Keratinocyte (primary cell): ENCODE measurements around the gene NEAT1. TPM values are rescaled to one million over a fixed set of nuclear protein-coding genes. Genes with fewer than 3 reads are reported as not detected.

Experiments
- DNase-seq: peaks from one replicate; pipeline ENCODE4 v3.0.0-alpha.2; 2011; ENCODE audit warnings: low read depth, missing footprints, low spot score
- FAIRE-seq: peaks from 2 replicates; lab custom pipeline; 2011; peaks lifted over from hg19 to GRCh38; lab: Jason Lieb, UNC
- H2AFZ ChIP-seq: 2 replicates; pipeline ENCODE4 v1.6.0; 2012; ENCODE audit warnings: low read length, control low read depth, inconsistent platforms; ENCODE audit not compliant: control insufficient read depth
- H3K27ac ChIP-seq: 2 replicates; pipeline ENCODE4 v1.5.1; 2011; ENCODE audit warnings: low read length; ENCODE audit not compliant: control insufficient read depth, insufficient read depth
- H3K27me3 ChIP-seq: 3 replicates; pipeline ENCODE4 v1.6.0; 2011; ENCODE audit warnings: low read length; ENCODE audit not compliant: control insufficient read depth, insufficient read depth; ENCODE audit errors: extremely low read depth
- H3K36me3 ChIP-seq, 2 experiments: 2 replicates in 1 of 2; 3 replicates in 1 of 2; pipeline ENCODE4 v1.5.1; 2011; ENCODE audit warnings: low read length in 2 of 2, mild to moderate bottlenecking in 1 of 2; ENCODE audit not compliant: control insufficient read depth in 2 of 2, insufficient read depth in 2 of 2; ENCODE audit errors: extremely low read depth in 1 of 2
- H3K4me1 ChIP-seq: 3 replicates; pipeline ENCODE4 v1.5.1; 2011; ENCODE audit warnings: low read length; ENCODE audit not compliant: control insufficient read depth, insufficient read depth; ENCODE audit errors: extremely low read depth
- H3K4me2 ChIP-seq: 3 replicates; pipeline ENCODE4 v1.6.0; 2011; ENCODE audit warnings: low read depth, low read length; ENCODE audit not compliant: control insufficient read depth, insufficient read depth; ENCODE audit errors: extremely low read depth
- H3K4me3 ChIP-seq, 3 experiments: fragments of 200-600 bp in 1 of 3; sonication (generic) in 1 of 3; 2 replicates in 2 of 3; 3 replicates in 1 of 3; pipeline ENCODE4 v1.5.1; 2011 to 2016; ENCODE audit warnings: low read length in 3 of 3, mild to moderate bottlenecking in 3 of 3, control low read depth in 2 of 3, inconsistent platforms in 1 of 3, low read depth in 1 of 3, mixed read lengths in 1 of 3, mixed run types in 1 of 3, moderate library complexity in 1 of 3; ENCODE audit not compliant: control insufficient read depth in 2 of 3, insufficient read depth in 2 of 3; ENCODE audit errors: extremely low read depth in 1 of 3
- H3K79me2 ChIP-seq: 2 replicates; pipeline ENCODE4 v1.6.0; 2012; ENCODE audit warnings: low read length; ENCODE audit not compliant: control insufficient read depth, insufficient read depth
- H3K9ac ChIP-seq: 3 replicates; pipeline ENCODE4 v1.6.0; 2011; ENCODE audit warnings: low read length; ENCODE audit not compliant: control insufficient read depth, insufficient read depth; ENCODE audit errors: extremely low read depth
- H3K9me1 ChIP-seq: 3 replicates; pipeline ENCODE4 v1.6.0; 2011; ENCODE audit warnings: low read length; ENCODE audit not compliant: control insufficient read depth, insufficient read depth; ENCODE audit errors: extremely low read depth
- H3K9me3 ChIP-seq: 2 replicates; pipeline ENCODE4 v1.5.1; 2012; ENCODE audit warnings: low read depth, low read length; ENCODE audit not compliant: control insufficient read depth
- H4K20me1 ChIP-seq: 3 replicates; pipeline ENCODE4 v1.6.0; 2011; ENCODE audit warnings: low read length; ENCODE audit not compliant: control insufficient read depth, insufficient read depth; ENCODE audit errors: extremely low read depth
- CTCF ChIP-seq, 3 experiments: IDR thresholded peaks in 1 of 3; conservative IDR thresholded peaks in 1 of 3; optimal IDR thresholded peaks in 1 of 3; 2 replicates in 2 of 3; 3 replicates in 1 of 3; pipeline versions ENCODE3 to v1.5.1; 2011; ENCODE audit warnings: low read length in 3 of 3, mild to moderate bottlenecking in 3 of 3, moderate library complexity in 2 of 3, control low read depth in 1 of 3, inconsistent platforms in 1 of 3; ENCODE audit not compliant: insufficient read depth in 2 of 3; ENCODE audit errors: extremely low read depth in 1 of 3
- EZH2 ChIP-seq: IDR thresholded peaks from one replicate; pipeline ENCODE4 v1.6.1; 2012; ENCODE audit warnings: inconsistent platforms, mild to moderate bottlenecking, low read length, moderate library complexity
- dilution Hi-C: fragments of 300-500 bp; cut with MboI; formaldehyde crosslinking; loops from one replicate; pipeline ENCODE4 v1.7.0; 2020; ENCODE audit warnings: low sequenced_read_pairs; ENCODE audit not compliant: extremely low pct_ligation_motif_present
- polyA plus RNA-seq, 5 experiments: library from polyadenylated mRNA; depleted of rRNA in 3 of 5; stranded (reverse) in 3 of 5; stranded (forward) in 1 of 5; unstranded in 1 of 5; fragments of >200 nt; gene quantifications; 1 replicate in 1 of 5; 2 replicates in 3 of 5; 3 replicates in 1 of 5; pipeline versions ENCODE4 v1.2.1 to v1.2.3, GENCODE V29; 2011 to 2012; ENCODE audit warnings: missing spikeins in 2 of 5, low read depth in 1 of 5, low replicate concordance in 1 of 5

Gene NEAT1
- polyA plus RNA-seq, 1 donor (not counting 4 experiments of a cell fraction or from before 2014, with no cell fraction given): 270 TPM

- Histone ChIP-seq H3K4me2 (no peak overlapping the region), H3K27me3 (no peaks in the 10 kb centered on the region), H3K9me3 (no peaks in the 10 kb centered on the region), H3K4me3 (no peak overlapping the region), H3K27ac (no peak overlapping the region), H3K36me3 (no peaks in the 10 kb centered on the region), H3K4me1 (no peaks in the 10 kb centered on the region), H3K9ac (no peak overlapping the region), H3K79me2 (no peaks in the 10 kb centered on the region), H4K20me1 (no peaks in the 10 kb centered on the region), H2AFZ (no peak overlapping the region), H3K9me1 (no peaks in the 10 kb centered on the region)
- no peak for DNase-seq
- peak; percentile 43 for FAIRE-seq
- dilution Hi-C loops: no loop called here
- TF ChIP-seq EZH2: no peak
- no peak for TF ChIP-seq CTCF (optimal IDR thresholded peaks at IDR 0.05 in 1 of 3, IDR thresholded peaks at IDR 0.05 in 1 of 3, conservative IDR thresholded peaks at IDR 0.05 in 1 of 3; ENCODE audit: extremely low read depth in 1 of 3, insufficient read depth in 2 of 3, low read length in 3 of 3)
Observed at GRCh38 chr11:65375012-65375411, 47.6 kb upstream of the NEAT1 start.

- no peak overlapping the region for H3K27ac ChIP-seq
- no peaks in the 10 kb centered on the region for H3K9me1 ChIP-seq
- H3K79me2 ChIP-seq: no peaks in the 10 kb centered on the region
- dilution Hi-C loops: no loop called here
- H3K9me3 ChIP-seq: no peaks in the 10 kb centered on the region
- H3K27me3 ChIP-seq: no peaks in the 10 kb centered on the region
- FAIRE-seq (no peak), DNase-seq (no peak)
- H4K20me1 ChIP-seq: no peaks in the 10 kb centered on the region
- no peak overlapping the region for H3K9ac ChIP-seq
- H3K4me2 ChIP-seq: no peak overlapping the region
- no peak overlapping the region for H2AFZ ChIP-seq
- no peaks in the 10 kb centered on the region for H3K36me3 ChIP-seq
- no peaks in the 10 kb centered on the region for H3K4me1 ChIP-seq
- TF ChIP-seq EZH2 (no peak), CTCF (optimal IDR thresholded peaks at IDR 0.05 in 1 of 3, IDR thresholded peaks at IDR 0.05 in 1 of 3, conservative IDR thresholded peaks at IDR 0.05 in 1 of 3; ENCODE audit: extremely low read depth in 1 of 3, insufficient read depth in 2 of 3, low read length in 3 of 3) (no peak)
- H3K4me3 ChIP-seq: no peak overlapping the region
Observed at GRCh38 chr11:65376138-65376713, 46.4 kb upstream of the NEAT1 start.
